HS-27A (cell line): ENCODE results near the gene GMPR.

ENCODE experiments used
- DNase-seq: peaks from one replicate; pipeline ENCODE4 v3.0.0-alpha.2; 2012; ENCODE audit warnings: low read depth, missing footprints

GMPR gene

GRCh38 chr6:16238057-16238962, at the start of gene GMPR:
GMPR (plus strand) TSS chr6:16238587; CDS start chr6:16238694, 107 bp downstream.
- DNase-seq: no peak

GRCh38 chr6:16190214-16190613, 48.2 kb upstream of the GMPR start:
- no peak for DNase-seq

GRCh38 chr6:16196260-16196983, 42.0 kb upstream of the GMPR start:
- no peak for DNase-seq

GRCh38 chr6:16196984-16197546, 41.3 kb upstream of the GMPR start:
- DNase-seq: no peak

- no peak for DNase-seq
These were observed 40.2 kb upstream of the GMPR start for GRCh38 chr6:16198061-16198705.

- no peak for DNase-seq
These were observed 38.6 kb upstream of the GMPR start for GRCh38 chr6:16199804-16200203.

- no peak for DNase-seq
These were observed 38.0 kb upstream of the GMPR start for GRCh38 chr6:16200321-16200883.

GRCh38 chr6:16201706-16202105, 36.7 kb upstream of the GMPR start:
- no peak for DNase-seq

GRCh38 chr6:16204653-16205376, 33.6 kb upstream of the GMPR start:
- no peak for DNase-seq

- DNase-seq: peak; percentile 24
These were observed 32.8 kb upstream of the GMPR start for GRCh38 chr6:16205377-16206144.

- peak; percentile 58 for DNase-seq
These were observed 31.8 kb upstream of the GMPR start for GRCh38 chr6:16206595-16207037.

- no peak for DNase-seq
These were observed 29.4 kb upstream of the GMPR start for GRCh38 chr6:16208989-16209388.

GRCh38 chr6:16209539-16209938, 28.8 kb upstream of the GMPR start:
- no peak for DNase-seq

GRCh38 chr6:16212276-16212675, 26.1 kb upstream of the GMPR start:
- DNase-seq: no peak

- DNase-seq: no peak
These were observed 21.8 kb upstream of the GMPR start for GRCh38 chr6:16216501-16217155.

GRCh38 chr6:16217156-16217721, 21.1 kb upstream of the GMPR start:
- DNase-seq: no peak

- DNase-seq: no peak
These were observed 15.6 kb upstream of the GMPR start for GRCh38 chr6:16222826-16223225.

GRCh38 chr6:16223362-16223761, 15.0 kb upstream of the GMPR start:
- DNase-seq: no peak

GRCh38 chr6:16224409-16224808, 14.0 kb upstream of the GMPR start:
- DNase-seq: no peak
